HG02588 (cell line): ENCODE measurements around the gene FN3KRP.

ENCODE experiments used
- ATAC-seq: cut with Tn5 transposase; IDR thresholded peaks from one replicate; pipeline ENCODE4 v1.9.1; 2021; ENCODE audit warnings: mild to moderate bottlenecking, moderate library complexity; ENCODE audit not compliant: unreplicated experiment

The FN3KRP gene

GRCh38 chr17:82687375-82687861 lies 29.1 kb upstream of the FN3KRP start:
- no peak for ATAC-seq

GRCh38 chr17:82687871-82688270 lies 28.6 kb upstream of the FN3KRP start:
- no peak for ATAC-seq

GRCh38 chr17:82689077-82689476 lies 27.4 kb upstream of the FN3KRP start:
- no peak for ATAC-seq

DNA sequence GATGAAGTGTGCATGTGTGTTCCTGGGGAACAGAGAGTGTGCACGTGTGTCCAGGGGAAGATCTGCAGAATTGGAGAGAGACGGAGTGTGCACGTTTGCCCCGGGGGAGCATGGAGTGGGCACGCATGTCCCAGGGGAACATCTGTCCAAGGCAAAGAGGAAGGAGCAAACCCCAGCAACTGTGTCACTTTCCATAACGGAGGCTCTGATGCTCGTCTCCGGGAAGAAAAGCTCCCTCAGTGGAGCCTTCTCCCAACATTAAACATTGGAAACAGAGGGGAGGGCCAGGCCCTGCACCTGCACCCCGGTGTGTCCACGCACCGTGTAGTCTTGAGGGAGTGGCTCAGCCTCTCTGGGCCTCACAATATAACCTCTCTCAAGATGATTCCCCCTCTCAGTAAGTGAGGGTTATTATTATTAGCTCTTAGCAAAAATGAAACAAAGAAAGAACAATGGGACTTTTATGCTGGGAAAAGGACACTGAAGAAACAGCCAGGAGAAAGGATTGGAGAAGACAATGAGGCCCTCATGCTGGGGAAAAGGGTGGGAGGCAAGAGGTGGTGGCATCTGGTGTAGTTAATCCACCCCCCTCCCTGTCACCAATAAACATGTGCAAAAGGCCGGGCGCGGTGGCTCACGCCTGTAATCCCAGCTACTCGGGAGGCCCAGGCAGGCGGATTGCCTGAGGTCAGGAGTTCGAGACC lies 25.6 kb upstream of the FN3KRP start:
- no peak for ATAC-seq

DNA sequence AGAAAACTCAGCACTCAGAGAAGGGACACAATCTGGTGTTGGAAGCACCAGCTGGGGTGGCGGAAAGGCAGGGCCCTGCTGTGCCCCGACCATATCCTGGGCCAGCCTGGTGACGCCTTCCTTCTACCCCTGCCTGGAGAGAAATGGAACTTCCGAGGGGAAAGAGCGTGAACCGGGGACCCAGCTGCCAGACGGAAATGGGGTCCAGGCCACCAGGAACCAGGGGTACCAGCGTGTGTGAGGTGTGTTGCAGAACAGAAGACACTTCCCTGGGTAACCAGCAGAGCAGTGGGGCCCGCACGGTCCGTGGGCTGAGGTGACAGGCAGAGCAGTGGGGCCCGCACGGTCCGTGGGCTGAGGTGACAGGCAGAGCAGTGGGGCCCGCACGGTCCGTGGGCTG lies 24.8 kb upstream of the FN3KRP start:
- ATAC-seq, result no peak

GRCh38 chr17:82692268-82692667 lies 24.2 kb upstream of the FN3KRP start:
- ATAC-seq, result no peak

DNA sequence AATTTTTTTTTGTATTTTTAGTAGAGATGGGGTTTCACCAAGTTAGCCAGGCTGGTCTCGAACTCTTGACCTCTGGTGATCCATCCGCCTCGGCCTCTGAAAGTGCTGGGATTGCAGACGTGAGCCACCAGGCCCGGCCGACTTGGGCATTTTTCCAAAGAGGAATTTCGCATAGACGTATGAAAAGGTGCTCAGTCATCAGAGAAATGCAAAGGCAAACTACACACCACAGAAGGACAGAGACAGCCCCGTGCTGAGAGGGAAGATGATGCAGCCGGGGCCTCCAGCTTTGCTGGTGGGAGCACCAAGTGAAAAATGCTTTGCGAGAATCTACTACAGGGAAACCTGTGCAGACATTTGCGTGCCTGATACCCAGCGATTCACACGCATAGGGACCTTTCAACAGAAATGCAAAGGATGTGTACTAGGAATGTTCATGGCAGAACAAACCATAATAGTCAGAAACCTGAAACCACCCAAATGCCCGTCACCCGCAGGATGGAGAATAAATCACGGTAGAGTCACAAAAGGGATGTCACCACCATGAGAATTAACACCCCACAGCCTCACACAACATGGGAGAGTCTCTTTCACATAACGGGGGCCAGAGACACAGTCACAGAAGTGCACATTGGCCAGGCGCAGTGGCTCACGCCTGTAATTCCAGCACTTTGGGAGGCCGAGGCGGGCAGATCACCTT lies 23.2 kb upstream of the FN3KRP start:
- ATAC-seq, result no peak

- no peak for ATAC-seq
Observed at GRCh38 chr17:82694647-82695046, 21.9 kb upstream of the FN3KRP start.

DNA sequence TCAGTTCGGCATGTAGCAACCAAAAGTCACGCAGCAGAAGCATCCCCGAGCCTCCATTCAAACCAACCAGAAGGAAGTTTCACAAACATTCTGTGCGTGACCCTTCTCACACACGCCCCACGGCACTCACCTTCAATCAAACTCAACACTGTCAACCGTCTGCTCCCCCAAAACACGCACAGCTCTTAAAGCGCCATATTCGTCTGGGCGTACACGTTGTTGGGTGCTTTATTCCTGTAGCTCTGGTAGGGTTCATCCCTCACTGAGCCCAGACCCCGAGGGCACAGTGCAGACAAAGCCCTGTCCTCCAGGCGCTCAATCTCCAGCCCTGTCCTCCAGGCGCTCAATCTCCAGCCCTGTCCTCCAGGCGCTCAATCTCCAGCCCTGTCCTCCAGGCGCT lies 20.2 kb upstream of the FN3KRP start:
- ATAC-seq, result no peak

- ATAC-seq, result no peak
Observed at GRCh38 chr17:82696916-82697807, 19.3 kb upstream of the FN3KRP start.

GRCh38 chr17:82697808-82698064 lies 18.8 kb upstream of the FN3KRP start:
- ATAC-seq, result no peak

- peak; percentile 92 for ATAC-seq
Observed at GRCh38 chr17:82698065-82698973, 18.2 kb upstream of the FN3KRP start, which contains the start of gene RAB40B. TSS of gene RAB40B (minus strand) at chr17:82698698. CDS start at chr17:82698596, 102 bp downstream.

- no peak for ATAC-seq
Observed at GRCh38 chr17:82698974-82699442, 17.5 kb upstream of the FN3KRP start.

GRCh38 chr17:82699551-82699950 lies 17.0 kb upstream of the FN3KRP start:
- ATAC-seq, result no peak

DNA sequence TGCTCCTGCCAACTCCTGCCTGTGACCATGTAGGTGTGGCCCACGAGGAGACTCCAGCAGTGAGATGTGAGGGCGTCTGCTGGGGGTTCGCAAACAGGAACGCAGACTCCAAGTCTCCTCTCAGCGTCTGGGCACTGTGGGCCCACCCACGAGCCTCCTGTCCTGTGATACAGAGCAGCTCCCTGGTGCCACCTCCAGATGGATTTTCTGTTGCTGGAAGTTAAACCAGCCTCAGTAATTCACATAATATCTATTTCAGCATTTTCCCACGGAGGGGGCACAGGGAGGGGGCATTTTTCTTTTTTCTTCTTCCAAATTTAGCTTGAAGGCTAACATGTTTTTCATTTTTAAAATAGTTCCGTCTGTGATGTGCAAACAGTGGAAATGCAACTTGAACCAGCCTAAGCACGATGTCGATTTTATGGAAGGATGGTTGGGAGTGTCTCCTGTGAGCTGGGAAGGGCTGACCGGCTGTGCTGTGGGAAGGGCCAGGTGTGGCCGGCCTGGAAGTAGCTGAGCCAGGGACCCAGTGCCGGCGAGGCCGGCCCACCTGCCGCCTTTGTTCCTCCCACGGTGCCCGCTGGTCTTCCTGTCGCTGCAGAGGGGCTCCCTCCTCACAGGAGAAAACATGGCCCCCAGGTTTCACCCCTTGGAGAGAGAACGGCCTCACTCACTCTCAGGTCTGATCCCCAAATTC lies 14.1 kb upstream of the FN3KRP start:
- ATAC-seq, result no peak

- ATAC-seq, result no peak
Observed at GRCh38 chr17:82703036-82703745, 13.3 kb upstream of the FN3KRP start.

DNA sequence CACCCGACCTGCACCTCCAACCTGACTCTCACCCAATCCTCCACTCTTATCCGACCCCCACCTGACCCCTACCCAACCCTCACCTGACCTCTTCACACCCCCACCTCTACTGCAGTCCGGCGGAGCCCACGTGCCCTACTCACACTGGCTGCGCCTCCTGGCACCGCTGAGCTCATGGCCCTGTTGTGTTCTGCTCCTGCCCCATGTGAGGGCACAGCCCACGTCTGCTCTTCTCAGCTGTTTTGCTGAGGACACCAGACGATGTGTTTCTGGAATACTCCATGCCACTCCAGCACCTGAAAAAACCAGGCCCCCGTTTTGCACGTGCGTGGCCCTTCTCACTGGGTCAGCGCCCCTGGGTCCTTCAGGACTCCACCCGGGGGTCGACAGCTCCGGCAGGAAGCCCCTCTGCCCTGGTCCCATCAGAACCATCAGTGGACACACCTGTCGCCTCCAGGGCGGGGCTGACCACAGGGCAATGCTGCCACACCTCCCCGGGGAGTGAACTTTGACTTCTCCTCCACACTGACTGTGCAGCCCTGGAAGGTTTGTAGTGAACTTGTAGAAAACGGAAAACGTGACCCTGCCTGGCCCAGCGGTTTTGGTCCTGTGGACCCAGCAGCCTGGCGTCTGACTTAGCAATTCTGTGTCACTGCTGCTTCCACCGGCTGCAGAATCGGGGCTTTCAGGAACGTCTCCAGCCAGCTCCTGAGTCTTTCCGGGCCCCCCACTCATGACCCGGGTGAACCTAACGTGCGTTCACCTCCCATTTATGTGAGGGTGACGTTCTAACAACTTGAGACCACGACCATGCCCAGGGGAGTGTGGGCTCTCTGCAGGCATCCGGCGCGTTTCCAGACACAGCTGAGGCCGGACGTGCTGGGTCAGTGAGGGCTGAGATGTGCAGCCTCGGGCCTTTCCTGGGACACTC lies 12.3 kb upstream of the FN3KRP start:
- ATAC-seq, result no peak

DNA sequence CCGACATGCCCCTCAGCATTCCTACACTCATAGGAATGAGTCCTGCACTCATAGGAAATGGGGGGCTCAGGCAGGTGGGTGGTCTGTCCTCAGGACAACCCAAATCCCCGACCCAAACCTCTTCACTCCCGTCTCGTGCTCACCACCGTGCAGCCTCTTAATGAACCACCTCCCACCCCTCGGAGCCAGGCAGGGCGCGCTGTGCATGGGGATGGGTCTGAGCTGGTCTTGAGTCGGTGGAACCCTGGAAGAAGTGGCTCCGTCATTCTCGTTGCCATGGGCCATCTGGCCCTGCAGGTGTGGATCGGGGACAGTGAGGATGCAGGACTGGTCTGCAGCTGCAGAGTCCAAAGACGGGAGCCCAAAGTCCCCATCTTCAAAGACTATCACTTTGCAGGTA lies 11.6 kb upstream of the FN3KRP start:
- ATAC-seq, result no peak
